ENCODE measurements around the gene ACTR1B.

GRCh38 chr2:97654309-97654708 lies 9.5 kb downstream of the ACTR1B start:
- no peak for TF ChIP-seq POLR2A (IDR thresholded peaks at IDR 0.05; ENCODE audit: low read length)
- TF ChIP-seq GATA1 (IDR thresholded peaks at IDR 0.05; ENCODE audit: low read depth, low read length) = no peak
